GM23338 (cell line): Measurements from ENCODE around the gene ATP8A1. TPM values are rescaled to one million over a fixed set of nuclear protein-coding genes. Genes with fewer than 3 reads are reported as not detected.

ENCODE experiments used
- ATAC-seq: fragments of 200-7000 bp; cut with Tn5 transposase; 3 replicates; pipeline ENCODE4 v1.9.1; 2020
- DNase-seq: peaks from one replicate; pipeline ENCODE4 v3.0.0-alpha.2; 2015; ENCODE audit warnings: low spot score
- H2AFZ ChIP-seq: fragments of 200-600 bp; sonication (generic); 2 replicates; pipeline ENCODE4 v1.8.0; 2016; ENCODE audit warnings: antibody characterized with exemption, mild to moderate bottlenecking, moderate library complexity
- H3F3A ChIP-seq: fragments of 200-600 bp; sonication (generic); replicated peaks from 2 replicates; pipeline ENCODE4 v1.8.0; 2017; ENCODE audit warnings: antibody characterized with exemption, mixed run types, low read depth
- H3K27ac ChIP-seq: fragments of 200-600 bp; sonication (generic); 2 replicates; pipeline ENCODE4 v1.6.1; 2016; ENCODE audit warnings: low read depth
- H3K27me3 ChIP-seq: fragments of 200-600 bp; sonication (generic); 2 replicates; pipeline ENCODE4 v1.8.0; 2016; ENCODE audit warnings: mild to moderate bottlenecking, mixed run types, moderate library complexity; ENCODE audit not compliant: insufficient read depth
- H3K36me3 ChIP-seq: fragments of 200-600 bp; sonication (generic); 2 replicates; pipeline ENCODE4 v1.8.0; 2016; ENCODE audit warnings: mild to moderate bottlenecking; ENCODE audit not compliant: insufficient read depth
- H3K4me1 ChIP-seq: fragments of 200-600 bp; sonication (generic); 2 replicates; pipeline ENCODE4 v1.8.0; 2016; ENCODE audit warnings: mild to moderate bottlenecking, moderate library complexity; ENCODE audit not compliant: insufficient read depth
- H3K4me2 ChIP-seq: fragments of 200-600 bp; sonication (generic); 2 replicates; pipeline ENCODE4 v1.7.1; 2017; ENCODE audit warnings: mixed run types
- H3K4me3 ChIP-seq: fragments of 200-600 bp; sonication (generic); 2 replicates; pipeline ENCODE4 v1.6.1; 2016; ENCODE audit warnings: mixed run types
- H3K79me2 ChIP-seq: fragments of 200-600 bp; sonication (generic); replicated peaks from 2 replicates; pipeline ENCODE4 v1.8.0; 2017; ENCODE audit warnings: mild to moderate bottlenecking; ENCODE audit not compliant: insufficient read depth
- H3K9me2 ChIP-seq: fragments of 200-600 bp; sonication (generic); 2 replicates; pipeline ENCODE4 v1.8.0; 2017; ENCODE audit not compliant: insufficient read depth
- H4K20me1 ChIP-seq: fragments of 200-600 bp; sonication (generic); replicated peaks from 2 replicates; pipeline ENCODE4 v1.8.0; 2017; ENCODE audit warnings: mild to moderate bottlenecking; ENCODE audit not compliant: insufficient read depth
- H3K27ac Mint-ChIP-seq: 2 replicates; pipeline ENCODE4 v1.8.0; 2020; ENCODE audit warnings: inconsistent platforms, mild to moderate bottlenecking, moderate library complexity, mixed read lengths
- H3K27me3 Mint-ChIP-seq: 3 replicates; pipeline ENCODE4 v1.8.0; 2022; ENCODE audit warnings: low read depth, mild to moderate bottlenecking, moderate library complexity, mixed read lengths, inconsistent platforms; ENCODE audit not compliant: insufficient read depth, poor library complexity
- H3K36me3 Mint-ChIP-seq: 3 replicates; pipeline ENCODE4 v1.8.0; 2021; ENCODE audit warnings: low read depth, mild to moderate bottlenecking, inconsistent platforms, moderate library complexity, mixed read lengths
- H3K4me1 Mint-ChIP-seq: 3 replicates; pipeline ENCODE4 v1.8.0; 2020; ENCODE audit warnings: mild to moderate bottlenecking, inconsistent platforms, mixed read lengths
- H3K4me3 Mint-ChIP-seq: 3 replicates; pipeline ENCODE4 v1.8.0; 2021; ENCODE audit warnings: moderate library complexity, mild to moderate bottlenecking, inconsistent platforms, mixed read lengths
- H3K9me3 Mint-ChIP-seq: 3 replicates; pipeline ENCODE4 v1.8.0; 2020; ENCODE audit warnings: moderate library complexity, mild to moderate bottlenecking, inconsistent platforms, mixed read lengths
- CREB1 ChIP-seq: fragments of 250-450 bp; sonication (Bioruptor Pico); IDR thresholded peaks from 2 replicates; pipeline ENCODE4 v1.5.0; 2020; ENCODE audit warnings: low read depth, mild to moderate bottlenecking, moderate library complexity
- CTCF ChIP-seq, 2 experiments: fragments of 200-600 bp in 1 of 2; sonication (generic) in 1 of 2; conservative IDR thresholded peaks; 2 replicates each; pipeline versions ENCODE4 v1.5.1 to v1.6.1; 2016 to 2017; ENCODE audit warnings: antibody characterized with exemption in 2 of 2, low read depth in 2 of 2, mild to moderate bottlenecking in 2 of 2, moderate library complexity in 1 of 2
- EZH2 ChIP-seq: fragments of 200-600 bp; sonication (generic); IDR thresholded peaks from one replicate; pipeline ENCODE4 v1.8.0; 2017; ENCODE audit warnings: antibody characterized with exemption, mild to moderate bottlenecking, low read depth; ENCODE audit not compliant: unreplicated experiment
- JUNB ChIP-seq: IDR thresholded peaks from one replicate; pipeline ENCODE4 v1.6.1; 2016; ENCODE audit warnings: antibody characterized with exemption; ENCODE audit not compliant: unreplicated experiment
- POLR2AphosphoS5 ChIP-seq: IDR thresholded peaks from 2 replicates; pipeline ENCODE4 v1.6.1; 2016; ENCODE audit warnings: antibody characterized with exemption, low read depth
- REST ChIP-seq: IDR thresholded peaks from one replicate; pipeline ENCODE4 v1.6.1; 2018; ENCODE audit warnings: antibody characterized with exemption; ENCODE audit not compliant: unreplicated experiment
- STAT1 ChIP-seq: IDR thresholded peaks from one replicate; pipeline ENCODE4 v1.6.1; 2016; ENCODE audit warnings: antibody characterized with exemption; ENCODE audit not compliant: unreplicated experiment
- ZNF114 ChIP-seq: fragments of 250-450 bp; sonication (Bioruptor Pico); IDR thresholded peaks from 2 replicates; pipeline ENCODE4 v1.5.0; 2020; ENCODE audit warnings: mild to moderate bottlenecking, moderate library complexity
- ZNF331 ChIP-seq: fragments of 250-450 bp; sonication (Bioruptor Pico); IDR thresholded peaks from 2 replicates; pipeline ENCODE4 v1.5.0; 2020; ENCODE audit warnings: low read depth, mild to moderate bottlenecking, moderate library complexity
- ZNF462 ChIP-seq: fragments of 250-450 bp; sonication (Bioruptor Pico); IDR thresholded peaks from 2 replicates; pipeline ENCODE4 v1.5.0; 2020; ENCODE audit warnings: mild to moderate bottlenecking, moderate library complexity
- polyA plus RNA-seq: library from polyadenylated mRNA; unstranded; fragments of >200 nt; fragmentation: Nextera tagmentation; extraction: Ambion mirVana; gene quantifications from 2 replicates; pipeline ENCODE4 v1.2.1, GENCODE V29; 2016
- total RNA-seq: library from RNA; depleted of rRNA; stranded (reverse); fragments of >200 nt; shearing (Covaris generic); gene quantifications from 2 replicates; pipeline ENCODE4 v1.2.3, GENCODE V29; 2014

The ATP8A1 gene
- total and polyA plus RNA-seq, 2 experiments from 2014 or later: 6.8 to 66.3 TPM

DNA sequence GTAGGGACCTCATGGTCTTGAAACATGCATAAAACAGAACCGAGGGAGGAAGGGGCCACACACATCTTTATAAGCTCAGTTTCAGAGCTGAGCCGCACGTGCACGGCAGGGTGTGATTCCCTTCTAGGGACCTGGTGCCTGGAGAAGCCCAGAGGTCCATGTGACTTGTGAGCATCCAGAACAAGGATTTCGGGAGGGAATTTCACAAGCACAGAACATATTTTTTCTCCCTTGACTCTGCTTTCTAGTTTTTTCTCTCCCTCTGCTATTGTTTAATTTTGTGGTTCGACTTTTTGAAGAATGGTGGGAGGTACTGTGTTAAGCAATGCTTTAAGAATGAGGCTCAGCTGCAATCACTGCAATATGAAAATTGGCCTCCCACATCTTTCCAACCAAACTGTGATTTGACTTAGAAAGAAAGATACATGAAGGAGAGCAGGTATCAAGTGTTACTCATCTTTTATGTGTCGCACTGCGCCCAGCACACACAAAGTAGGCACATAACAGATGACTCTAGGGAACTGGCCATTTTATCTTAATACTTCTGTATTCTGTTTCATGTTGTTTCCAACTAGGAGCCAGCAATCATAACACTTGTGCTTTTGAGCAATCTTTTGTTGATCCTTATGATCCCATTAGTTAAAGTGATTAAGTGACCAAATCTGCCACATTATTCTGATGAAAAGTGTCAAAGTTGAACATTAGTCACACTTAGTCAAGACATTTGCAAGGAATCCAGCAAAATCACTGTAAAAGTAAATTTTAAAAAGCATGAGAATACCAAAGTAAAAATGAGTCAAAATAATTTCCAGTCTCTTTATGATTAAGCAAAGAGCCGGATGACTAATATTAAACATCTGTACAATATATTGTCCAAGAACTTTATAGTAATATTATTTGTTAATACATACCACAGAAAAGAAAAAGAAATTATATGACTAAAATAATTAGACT, 173.2 kb downstream of the ATP8A1 start (continued):
- TF ChIP-seq REST: no peak

DNA sequence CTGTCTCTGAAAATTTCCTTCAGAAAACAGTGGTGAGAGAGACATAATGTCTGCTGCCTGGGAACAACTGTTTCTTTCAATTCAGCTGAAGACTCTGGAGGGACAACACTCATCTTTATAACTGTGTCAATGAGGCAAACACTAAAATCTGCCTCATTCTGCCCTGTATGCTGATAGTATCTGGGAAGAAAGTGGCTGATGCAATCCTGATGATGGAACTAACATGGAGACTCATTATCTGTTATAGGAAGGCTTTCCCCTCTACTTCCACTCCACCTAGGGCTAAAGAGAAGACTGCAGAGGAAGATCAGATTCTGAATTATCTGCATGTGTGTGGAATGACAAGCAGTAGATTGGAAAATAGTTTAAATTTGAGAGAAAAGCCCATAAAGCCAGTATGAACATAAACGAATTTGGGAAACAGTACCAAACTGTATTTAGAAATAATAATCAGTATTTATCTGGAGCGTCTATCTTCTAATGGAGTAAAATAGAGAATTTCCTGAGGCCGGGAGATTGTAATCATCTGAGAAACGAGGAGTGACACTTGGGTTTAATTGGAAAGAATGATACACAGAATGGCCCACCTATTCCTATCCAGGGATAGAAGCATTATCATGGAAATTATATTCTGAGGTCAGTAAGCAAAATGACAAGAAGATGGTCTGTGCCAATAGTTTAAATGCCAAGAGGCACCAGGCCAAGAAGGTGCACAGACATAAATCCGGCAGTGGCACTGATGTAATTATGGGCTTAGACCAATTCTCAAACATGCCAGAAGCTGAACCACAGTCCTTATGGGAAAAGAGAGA, 174.2 kb downstream of the ATP8A1 start:
- Histone ChIP-seq H3K4me3 (no peak overlapping the region), H3K27ac (peak overlapping the region; percentile 45; the same call in 1 of the 2 replicates), H3K27me3 (no peaks in the 10 kb centered on the region), H4K20me1 (no peaks in the 10 kb centered on the region), H3K9me2 (no peaks in the 10 kb centered on the region), H3K36me3 (no peaks in the 10 kb centered on the region), H3F3A (no peaks in the 10 kb centered on the region; the same call in 1 of the 2 replicates), H2AFZ (no peak overlapping the region), H3K79me2 (no peaks in the 10 kb centered on the region), H3K4me2 (no peak overlapping the region), H3K4me1 (peaks cover 51% of the 10 kb centered on the region)
- ATAC-seq (peak; percentile 24; the same call in 1 of the 3 replicates), DNase-seq (no peak)
- Mint-ChIP-seq H3K36me3 (no peaks in the 10 kb centered on the region), H3K27ac (peak overlapping the region; percentile 92), H3K4me1 (peaks cover 62% of the 10 kb centered on the region), H3K4me3 (no peak overlapping the region), H3K9me3 (no peaks in the 10 kb centered on the region), H3K27me3 (peaks cover 4% of the 10 kb centered on the region)
- TF ChIP-seq ZNF462 (CRISPR knock-in tag) (no peak), EZH2 (no peak), STAT1 (no peak), ZNF114 (CRISPR knock-in tag) (no peak), ZNF331 (CRISPR knock-in tag) (no peak), CTCF (conservative IDR thresholded peaks at IDR 0.05; ENCODE audit: low read depth in 2 of 2) (no peak), POLR2AphosphoS5 (no peak), CREB1 (CRISPR knock-in tag) (no peak), JUNB (no peak)
